Testis (tissue), 2 donors: ENCODE measurements around the gene PARVG.

Experiments used
- POLR2A ChIP-seq: fragments of 450-650 bp; IDR thresholded peaks from one replicate; pipeline ENCODE4 v1.6.1; 2017; ENCODE audit warnings: antibody characterized with exemption, mild to moderate bottlenecking, moderate library complexity
- TF ChIP-seq, protein P1 (sequence below), 3 experiments: fragments of 450-650 bp in 2 of 3; fragments of 200-600 bp in 1 of 3; sonication (generic) in 1 of 3; IDR thresholded peaks; one replicate each; pipeline ENCODE4 v1.5.1; 2016 to 2019; ENCODE audit warnings: antibody characterized with exemption in 3 of 3, mild to moderate bottlenecking in 2 of 3, moderate library complexity in 1 of 3

DNA sequence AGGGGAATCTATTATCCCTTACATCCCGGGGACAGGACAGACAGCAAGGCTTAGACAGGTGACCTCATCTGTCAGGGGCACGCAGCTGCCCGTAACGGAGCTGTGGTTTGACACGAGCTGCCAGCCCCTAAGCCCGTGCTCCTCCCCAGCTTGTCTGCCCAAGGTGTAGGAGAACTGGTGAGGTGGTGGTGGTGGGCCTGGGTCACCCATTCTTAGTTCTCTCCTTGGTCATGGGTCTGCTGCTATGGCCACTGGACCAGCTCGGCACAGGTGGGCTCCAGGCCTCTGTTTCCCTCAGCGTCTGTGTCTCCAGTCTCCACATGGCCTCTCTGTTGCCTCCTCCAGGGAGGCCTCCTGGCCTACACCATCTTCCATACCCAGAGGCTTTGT is 5.4 kb downstream of the PARVG start:
- TF ChIP-seq, protein P1, sequence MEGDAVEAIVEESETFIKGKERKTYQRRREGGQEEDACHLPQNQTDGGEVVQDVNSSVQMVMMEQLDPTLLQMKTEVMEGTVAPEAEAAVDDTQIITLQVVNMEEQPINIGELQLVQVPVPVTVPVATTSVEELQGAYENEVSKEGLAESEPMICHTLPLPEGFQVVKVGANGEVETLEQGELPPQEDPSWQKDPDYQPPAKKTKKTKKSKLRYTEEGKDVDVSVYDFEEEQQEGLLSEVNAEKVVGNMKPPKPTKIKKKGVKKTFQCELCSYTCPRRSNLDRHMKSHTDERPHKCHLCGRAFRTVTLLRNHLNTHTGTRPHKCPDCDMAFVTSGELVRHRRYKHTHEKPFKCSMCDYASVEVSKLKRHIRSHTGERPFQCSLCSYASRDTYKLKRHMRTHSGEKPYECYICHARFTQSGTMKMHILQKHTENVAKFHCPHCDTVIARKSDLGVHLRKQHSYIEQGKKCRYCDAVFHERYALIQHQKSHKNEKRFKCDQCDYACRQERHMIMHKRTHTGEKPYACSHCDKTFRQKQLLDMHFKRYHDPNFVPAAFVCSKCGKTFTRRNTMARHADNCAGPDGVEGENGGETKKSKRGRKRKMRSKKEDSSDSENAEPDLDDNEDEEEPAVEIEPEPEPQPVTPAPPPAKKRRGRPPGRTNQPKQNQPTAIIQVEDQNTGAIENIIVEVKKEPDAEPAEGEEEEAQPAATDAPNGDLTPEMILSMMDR (IDR thresholded peaks at IDR 0.05) = no peak
- no peak for TF ChIP-seq POLR2A
